Thyroid gland (tissue), 4 donors: ENCODE results near the gene C17orf113.
"Not testable (repeated sequence)": the region's sequence is repeated elsewhere in the genome, so short reads cannot be mapped to it uniquely, and the experiment has no call there.

Experiments used
- CTCF ChIP-seq, 6 experiments: fragments of 200-600 bp in 3 of 6; fragments of 450-650 bp in 3 of 6; sonication (generic) in 3 of 6; IDR thresholded peaks; one replicate each; pipeline ENCODE4 v1.5.1; 2016 to 2019; ENCODE audit warnings: antibody characterized with exemption in 6 of 6, mild to moderate bottlenecking in 2 of 6, inconsistent platforms in 1 of 6, moderate library complexity in 1 of 6
- POLR2A ChIP-seq, 2 donors: fragments of 450-650 bp; IDR thresholded peaks; one replicate each; pipeline ENCODE4 v1.6.1; 2017; ENCODE audit warnings: antibody characterized with exemption in 2 of 2, mild to moderate bottlenecking in 2 of 2, moderate library complexity in 1 of 2

- TF ChIP-seq CTCF, POLR2A (IDR thresholded peaks at IDR 0.05): not testable (repeated sequence)
Observed at GRCh38 chr17:42013740-42014139, 36.7 kb downstream of the C17orf113 start.
